Trophoblast cell (in vitro differentiated cells and primary cell): Measurements from ENCODE around the gene ENPP3.

Source experiments
- DNase-seq, 2 donors: peaks; one replicate each; pipeline ENCODE4 v3.0.0-alpha.2; 2016
- H2AFZ ChIP-seq: 2 replicates; pipeline ENCODE4 v1.6.1; 2013; ENCODE audit warnings: low read length, moderate library complexity, mild to moderate bottlenecking; ENCODE audit not compliant: insufficient read depth, poor library complexity
- H2AK5ac ChIP-seq: 2 replicates; pipeline ENCODE4 v1.6.1; 2013; ENCODE audit warnings: mild to moderate bottlenecking, low read length
- H2BK120ac ChIP-seq: 2 replicates; pipeline ENCODE4 v1.6.1; 2013; ENCODE audit warnings: low read length, mild to moderate bottlenecking, moderate library complexity; ENCODE audit not compliant: insufficient read depth, poor library complexity
- H2BK12ac ChIP-seq: 2 replicates; pipeline ENCODE4 v1.6.1; 2013; ENCODE audit warnings: mild to moderate bottlenecking, low read length, moderate library complexity
- H2BK5ac ChIP-seq: 2 replicates; pipeline ENCODE4 v1.6.1; 2013; ENCODE audit warnings: low read length, low read depth, moderate library complexity, mild to moderate bottlenecking; ENCODE audit not compliant: poor library complexity
- H3K14ac ChIP-seq: 2 replicates; pipeline ENCODE4 v1.6.1; 2013; ENCODE audit warnings: mild to moderate bottlenecking, low read length
- H3K18ac ChIP-seq: 2 replicates; pipeline ENCODE4 v1.6.1; 2013; ENCODE audit warnings: mild to moderate bottlenecking, low read length
- H3K23ac ChIP-seq: 2 replicates; pipeline ENCODE4 v1.6.1; 2013; ENCODE audit warnings: low read length
- H3K27ac ChIP-seq: 2 replicates; pipeline ENCODE4 v1.5.1; 2013; ENCODE audit warnings: low read depth, mild to moderate bottlenecking, inconsistent platforms, low read length, moderate library complexity
- H3K27me3 ChIP-seq: 2 replicates; pipeline ENCODE4 v1.6.1; 2013; ENCODE audit warnings: inconsistent platforms, mild to moderate bottlenecking, low read length, moderate library complexity; ENCODE audit not compliant: insufficient read depth
- H3K36me3 ChIP-seq, 2 experiments: 1 replicate in 1 of 2; 2 replicates in 1 of 2; pipeline ENCODE4 v1.6.1; 2013; ENCODE audit warnings: low read length in 2 of 2, mild to moderate bottlenecking in 2 of 2, moderate library complexity in 1 of 2; ENCODE audit not compliant: insufficient read depth in 2 of 2, control insufficient read depth in 1 of 2
- H3K4ac ChIP-seq: 2 replicates; pipeline ENCODE4 v1.6.1; 2013; ENCODE audit warnings: low read depth, mild to moderate bottlenecking, low read length, moderate library complexity
- H3K4me1 ChIP-seq, 2 experiments: 1 replicate in 1 of 2; 2 replicates in 1 of 2; pipeline ENCODE4 v1.6.1; 2013; ENCODE audit warnings: low read length in 2 of 2, mild to moderate bottlenecking in 2 of 2, moderate library complexity in 1 of 2; ENCODE audit not compliant: insufficient read depth in 2 of 2, control insufficient read depth in 1 of 2
- H3K4me2 ChIP-seq: 2 replicates; pipeline ENCODE4 v1.6.1; 2013; ENCODE audit warnings: inconsistent platforms, mild to moderate bottlenecking, low read length, moderate library complexity
- H3K4me3 ChIP-seq: 2 replicates; pipeline ENCODE4 v1.5.1; 2013; ENCODE audit warnings: mild to moderate bottlenecking, low read depth, low read length, inconsistent platforms
- H3K79me1 ChIP-seq: one replicate; pipeline ENCODE4 v1.6.1; 2013; ENCODE audit warnings: low read length
- H3K79me2 ChIP-seq: 2 replicates; pipeline ENCODE4 v1.6.1; 2013; ENCODE audit warnings: low read length, mild to moderate bottlenecking; ENCODE audit not compliant: control insufficient read depth, insufficient read depth, poor library complexity
- H3K9ac ChIP-seq: 2 replicates; pipeline ENCODE4 v1.6.1; 2013; ENCODE audit warnings: mild to moderate bottlenecking, low read length
- H3K9me3 ChIP-seq: 2 replicates; pipeline ENCODE4 v1.6.1; 2013; ENCODE audit warnings: low read depth, mild to moderate bottlenecking, control low read depth, inconsistent platforms, low read length; ENCODE audit not compliant: insufficient read depth
- H4K12ac ChIP-seq: 2 replicates; pipeline ENCODE4 v1.6.1; 2013; ENCODE audit warnings: low read depth, mild to moderate bottlenecking, low read length, moderate library complexity
- H4K8ac ChIP-seq: 2 replicates; pipeline ENCODE4 v1.6.1; 2013; ENCODE audit warnings: low read depth, mild to moderate bottlenecking, low read length, moderate library complexity
- H4K91ac ChIP-seq: one replicate; pipeline ENCODE4 v1.6.1; 2013; ENCODE audit warnings: low read depth, mild to moderate bottlenecking, low read length, moderate library complexity
- WGBS: extraction: QIAGEN DNeasy Blood & Tissue Kit; methylation state at CpG from one replicate; pipeline ENCODE4 v1.1.7; 2013; ENCODE audit warnings: missing lambda C conversion rate; ENCODE audit not compliant: insufficient read length, insufficient coverage; ENCODE audit errors: extremely low coverage; 5-methylcytosine and 5-hydroxymethylcytosine counted together

Gene ENPP3

DNA sequence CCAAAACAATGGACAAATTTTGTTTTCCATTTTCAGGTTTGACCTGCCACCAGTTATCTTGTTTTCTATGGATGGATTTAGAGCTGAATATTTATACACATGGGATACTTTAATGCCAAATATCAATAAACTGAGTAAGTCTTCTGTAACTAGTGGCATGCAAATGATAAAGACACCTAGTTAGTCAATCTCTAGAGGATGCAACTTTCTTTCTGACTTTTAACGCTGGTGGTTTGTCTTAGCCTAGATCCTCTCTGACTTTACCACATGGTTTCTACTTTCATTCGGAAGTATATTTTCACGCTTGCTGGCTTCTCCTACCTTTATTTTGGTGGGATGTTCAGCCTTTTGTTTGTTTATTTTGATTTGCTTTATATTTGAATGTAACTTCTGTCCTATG, 21.2 kb downstream of the ENPP3 start:
- no peak overlapping the region for H4K8ac ChIP-seq
- no peak overlapping the region for H2BK5ac ChIP-seq
- no peak overlapping the region for H2BK120ac ChIP-seq
- H2AK5ac ChIP-seq, result no peak overlapping the region
- H4K91ac ChIP-seq, result no peak overlapping the region
- no peaks in the 10 kb centered on the region for H3K27me3 ChIP-seq
- no peak overlapping the region for H3K4ac ChIP-seq
- no peak overlapping the region for H3K27ac ChIP-seq
- H3K14ac ChIP-seq, result no peak overlapping the region
- H2BK12ac ChIP-seq, result no peak overlapping the region
- no peaks in the 10 kb centered on the region for H3K9me3 ChIP-seq
- no peak overlapping the region for H2AFZ ChIP-seq
- H3K79me2 ChIP-seq, result no peaks in the 10 kb centered on the region
- no peak overlapping the region for H3K9ac ChIP-seq
- no peaks in the 10 kb centered on the region for H3K36me3 ChIP-seq
- no peak overlapping the region for H3K4me3 ChIP-seq
- no peak overlapping the region for H4K12ac ChIP-seq
- H3K4me2 ChIP-seq, result no peak overlapping the region
- no CpG with 5 or more reads among the region's 3 CpGs for WGBS
- DNase-seq, result no peak
- H3K23ac ChIP-seq, result no peak overlapping the region
- H3K4me1 ChIP-seq, result no peaks in the 10 kb centered on the region
- no peaks in the 10 kb centered on the region for H3K79me1 ChIP-seq
- no peak overlapping the region for H3K18ac ChIP-seq

DNA sequence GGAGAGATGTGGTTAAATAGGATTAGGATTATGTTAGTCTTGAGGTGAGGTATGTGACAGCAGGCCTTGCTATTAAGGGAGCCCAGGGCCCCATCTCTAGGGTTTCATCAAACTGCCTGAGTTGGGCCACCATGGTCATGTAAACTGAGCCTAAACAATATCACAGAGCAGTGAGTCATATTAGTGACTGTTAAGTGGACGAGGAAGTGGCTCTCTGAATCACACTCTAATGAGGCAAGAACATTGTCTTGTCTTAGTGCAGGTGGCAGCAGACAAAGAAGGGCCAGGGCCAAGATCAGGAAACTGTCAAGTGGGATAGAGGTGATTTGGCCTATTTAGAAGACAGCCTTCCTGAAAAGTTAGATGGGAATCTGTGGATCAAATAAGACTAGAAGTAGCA, 23.1 kb downstream of the ENPP3 start:
- no peak overlapping the region for H4K8ac ChIP-seq
- no peaks in the 10 kb centered on the region for H3K79me1 ChIP-seq
- no peak overlapping the region for H2BK120ac ChIP-seq
- H3K4ac ChIP-seq, result no peak overlapping the region
- no CpG with 5 or more reads among the region's 1 CpG for WGBS
- H3K27me3 ChIP-seq, result no peaks in the 10 kb centered on the region
- no peaks in the 10 kb centered on the region for H3K36me3 ChIP-seq
- no peak overlapping the region for H2BK5ac ChIP-seq
- no peaks in the 10 kb centered on the region for H3K4me1 ChIP-seq
- H3K23ac ChIP-seq, result no peak overlapping the region
- no peak overlapping the region for H3K14ac ChIP-seq
- no peak overlapping the region for H2AFZ ChIP-seq
- H3K9ac ChIP-seq, result no peak overlapping the region
- H3K27ac ChIP-seq, result no peak overlapping the region
- no peak overlapping the region for H4K91ac ChIP-seq
- no peaks in the 10 kb centered on the region for H3K79me2 ChIP-seq
- no peaks in the 10 kb centered on the region for H3K9me3 ChIP-seq
- no peak overlapping the region for H3K18ac ChIP-seq
- H2AK5ac ChIP-seq, result no peak overlapping the region
- peak in 1 of 2 donors; percentile 28 for DNase-seq
- no peak overlapping the region for H3K4me3 ChIP-seq
- H3K4me2 ChIP-seq, result no peak overlapping the region
- no peak overlapping the region for H2BK12ac ChIP-seq
- no peak overlapping the region for H4K12ac ChIP-seq

- no peak overlapping the region for H3K4me3 ChIP-seq
- no peak for DNase-seq
- no peak overlapping the region for H3K18ac ChIP-seq
- H3K23ac ChIP-seq, result no peak overlapping the region
- H3K27me3 ChIP-seq, result no peaks in the 10 kb centered on the region
- H2AFZ ChIP-seq, result no peak overlapping the region
- H3K14ac ChIP-seq, result no peak overlapping the region
- H2BK5ac ChIP-seq, result no peak overlapping the region
- no peak overlapping the region for H2AK5ac ChIP-seq
- no peak overlapping the region for H2BK12ac ChIP-seq
- H4K91ac ChIP-seq, result no peak overlapping the region
- no peaks in the 10 kb centered on the region for H3K36me3 ChIP-seq
- H3K9ac ChIP-seq, result no peak overlapping the region
- no peak overlapping the region for H3K4ac ChIP-seq
- H3K9me3 ChIP-seq, result no peaks in the 10 kb centered on the region
- no peak overlapping the region for H4K12ac ChIP-seq
- H3K4me2 ChIP-seq, result no peak overlapping the region
- WGBS, result no CpG with 5 or more reads among the region's 2 CpGs
- H4K8ac ChIP-seq, result no peak overlapping the region
- no peaks in the 10 kb centered on the region for H3K4me1 ChIP-seq
- H3K27ac ChIP-seq, result no peak overlapping the region
- no peak overlapping the region for H2BK120ac ChIP-seq
- no peaks in the 10 kb centered on the region for H3K79me2 ChIP-seq
- H3K79me1 ChIP-seq, result no peaks in the 10 kb centered on the region
Measured at GRCh38 chr6:131663578-131664165, 26.6 kb downstream of the ENPP3 start.

DNA sequence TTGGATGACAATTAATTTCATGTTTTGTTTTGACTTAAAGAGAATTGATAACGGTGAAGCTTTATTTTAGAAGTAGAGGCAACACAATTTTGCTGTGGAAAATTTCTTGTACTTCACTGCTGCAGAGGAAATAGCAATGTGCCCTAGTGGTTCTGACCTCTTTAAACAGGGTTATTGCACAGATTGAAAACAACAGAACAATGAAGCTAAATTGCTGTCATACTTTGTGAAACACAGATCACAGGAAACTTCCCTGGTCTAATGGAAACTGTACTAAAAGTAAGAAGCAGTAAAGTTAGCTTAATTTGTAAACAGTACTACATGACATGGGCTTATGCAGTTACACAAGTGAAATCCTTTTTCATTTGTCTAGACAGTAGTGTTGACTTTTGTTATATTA, 32.8 kb downstream of the ENPP3 start:
- no peak overlapping the region for H3K27ac ChIP-seq
- no peak overlapping the region for H3K23ac ChIP-seq
- no peaks in the 10 kb centered on the region for H3K36me3 ChIP-seq
- no peak overlapping the region for H2BK5ac ChIP-seq
- H2AFZ ChIP-seq, result no peak overlapping the region
- H3K4me2 ChIP-seq, result no peak overlapping the region
- no peak overlapping the region for H3K4me3 ChIP-seq
- H3K9me3 ChIP-seq, result no peaks in the 10 kb centered on the region
- H3K18ac ChIP-seq, result no peak overlapping the region
- no peaks in the 10 kb centered on the region for H3K79me1 ChIP-seq
- H3K14ac ChIP-seq, result no peak overlapping the region
- H2AK5ac ChIP-seq, result no peak overlapping the region
- no peaks in the 10 kb centered on the region for H3K79me2 ChIP-seq
- WGBS, result no CpG with 5 or more reads among the region's 1 CpG
- no peak overlapping the region for H4K91ac ChIP-seq
- H4K12ac ChIP-seq, result no peak overlapping the region
- no peaks in the 10 kb centered on the region for H3K27me3 ChIP-seq
- no peak overlapping the region for H3K9ac ChIP-seq
- no peak overlapping the region for H2BK12ac ChIP-seq
- no peak overlapping the region for H3K4ac ChIP-seq
- no peak overlapping the region for H4K8ac ChIP-seq
- no peaks in the 10 kb centered on the region for H3K4me1 ChIP-seq
- no peak overlapping the region for H2BK120ac ChIP-seq
- no peak for DNase-seq
